Activated CD4-positive, alpha-beta T cell treated with anti-CD3 and anti-CD28 coated beads for 4 hours (primary cell): ENCODE data around the gene GFRA4.

Experiments
- DNase-seq, 2 donors: peaks; one replicate each; pipeline ENCODE4 v3.0.0-alpha.2; 2020

The GFRA4 gene

DNA sequence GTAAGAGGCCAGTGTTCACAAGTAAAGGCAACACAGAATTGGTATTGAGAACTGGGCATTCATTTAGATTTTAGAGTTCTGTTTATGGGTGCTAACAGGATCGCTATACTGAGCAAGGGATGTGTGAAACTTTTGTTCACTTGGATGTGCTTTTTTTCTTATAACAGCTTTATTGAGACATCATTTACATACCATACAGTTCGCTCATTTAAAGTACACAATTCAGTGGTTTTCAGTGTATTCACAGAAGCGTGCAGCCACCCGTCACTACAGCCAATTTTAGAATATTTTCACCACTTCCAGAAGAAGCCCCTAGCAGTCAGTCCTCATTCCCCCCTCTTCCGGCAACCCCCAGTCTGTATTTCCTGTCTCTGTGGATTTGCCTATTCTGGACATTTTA, 48.7 kb downstream of the GFRA4 start:
- DNase-seq = no peak

- no peak for DNase-seq
These were observed 49.3 kb downstream of the GFRA4 start for GRCh38 chr20:3613821-3614440.

GRCh38 chr20:3612795-3613572, 50.2 kb downstream of the GFRA4 start:
- no peak for DNase-seq

DNA sequence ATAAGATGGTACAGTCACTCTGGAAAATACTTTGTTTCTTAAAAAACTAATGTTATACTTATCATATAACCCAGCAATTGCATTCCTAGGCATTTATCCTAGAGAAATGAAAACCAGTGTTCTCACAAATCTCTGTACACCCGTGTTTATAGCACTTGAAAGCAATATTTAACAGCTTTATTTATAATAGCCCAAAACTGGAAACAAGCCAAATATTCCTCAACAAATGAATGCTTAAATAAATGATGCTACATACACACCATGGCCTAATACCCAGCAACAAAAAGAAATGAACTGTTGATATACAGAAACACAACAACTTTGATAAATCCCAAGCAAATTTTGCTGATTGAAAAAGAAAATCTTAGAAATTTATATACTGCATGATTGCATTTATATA, 51.3 kb downstream of the GFRA4 start:
- DNase-seq = no peak
